ENCODE data around the gene AAK1.

Gene AAK1

GRCh38 chr2:69538872-69539548 lies 104.5 kb downstream of the AAK1 start:
- no peak for DNase-seq (ENCODE audit: low read depth)

- DNase-seq (ENCODE audit: low read depth) = no peak
Measured at GRCh38 chr2:69538249-69538648, 105.3 kb downstream of the AAK1 start.

GRCh38 chr2:69535817-69536241 lies 107.7 kb downstream of the AAK1 start:
- DNase-seq (ENCODE audit: low read depth) = no peak

GRCh38 chr2:69531186-69531585 lies 112.4 kb downstream of the AAK1 start:
- no peak for DNase-seq (ENCODE audit: low read depth)

GRCh38 chr2:69529480-69529879 lies 114.1 kb downstream of the AAK1 start:
- no peak for DNase-seq (ENCODE audit: low read depth)

GRCh38 chr2:69525261-69525660 lies 118.3 kb downstream of the AAK1 start:
- no peak for DNase-seq (ENCODE audit: low read depth)

- no peak for DNase-seq (ENCODE audit: low read depth)
Measured at GRCh38 chr2:69524799-69525198, 118.7 kb downstream of the AAK1 start.

- DNase-seq (ENCODE audit: low read depth) = no peak
Measured at GRCh38 chr2:69521747-69522146, 121.8 kb downstream of the AAK1 start.

GRCh38 chr2:69518841-69519240 lies 124.7 kb downstream of the AAK1 start:
- DNase-seq (ENCODE audit: low read depth) = no peak

GRCh38 chr2:69517410-69517809 lies 126.1 kb downstream of the AAK1 start:
- no peak for DNase-seq (ENCODE audit: low read depth)

GRCh38 chr2:69514819-69515218 lies 128.7 kb downstream of the AAK1 start:
- DNase-seq (ENCODE audit: low read depth) = no peak

- DNase-seq (ENCODE audit: low read depth) = no peak
Measured at GRCh38 chr2:69514406-69514805, 129.1 kb downstream of the AAK1 start.

GRCh38 chr2:69512446-69512845 lies 131.1 kb downstream of the AAK1 start:
- no peak for DNase-seq (ENCODE audit: low read depth)

GRCh38 chr2:69510204-69510603 lies 133.3 kb downstream of the AAK1 start:
- DNase-seq (ENCODE audit: low read depth) = no peak

- no peak for DNase-seq (ENCODE audit: low read depth)
Measured at GRCh38 chr2:69509750-69510140, 133.8 kb downstream of the AAK1 start.

GRCh38 chr2:69509011-69509749 lies 134.4 kb downstream of the AAK1 start:
- DNase-seq (ENCODE audit: low read depth) = no peak

GRCh38 chr2:69505710-69506109 lies 137.8 kb downstream of the AAK1 start:
- no peak for DNase-seq (ENCODE audit: low read depth)

- DNase-seq (ENCODE audit: low read depth) = no peak
Measured at GRCh38 chr2:69501301-69501700, 142.2 kb downstream of the AAK1 start.

GRCh38 chr2:69499966-69500365 lies 143.6 kb downstream of the AAK1 start:
- DNase-seq (ENCODE audit: low read depth) = no peak

GRCh38 chr2:69499242-69499641 lies 144.3 kb downstream of the AAK1 start:
- DNase-seq (ENCODE audit: low read depth) = no peak

- DNase-seq (ENCODE audit: low read depth) = no peak
Measured at GRCh38 chr2:69495861-69496260, 147.7 kb downstream of the AAK1 start.

GRCh38 chr2:69495008-69495407 lies 148.5 kb downstream of the AAK1 start:
- no peak for DNase-seq (ENCODE audit: low read depth)

GRCh38 chr2:69494126-69494525 lies 149.4 kb downstream of the AAK1 start:
- no peak for DNase-seq (ENCODE audit: low read depth)

GRCh38 chr2:69493268-69493667 lies 150.3 kb downstream of the AAK1 start:
- no peak for DNase-seq (ENCODE audit: low read depth)
